ENCODE results near the gene KCNJ4.

The KCNJ4 gene

DNA sequence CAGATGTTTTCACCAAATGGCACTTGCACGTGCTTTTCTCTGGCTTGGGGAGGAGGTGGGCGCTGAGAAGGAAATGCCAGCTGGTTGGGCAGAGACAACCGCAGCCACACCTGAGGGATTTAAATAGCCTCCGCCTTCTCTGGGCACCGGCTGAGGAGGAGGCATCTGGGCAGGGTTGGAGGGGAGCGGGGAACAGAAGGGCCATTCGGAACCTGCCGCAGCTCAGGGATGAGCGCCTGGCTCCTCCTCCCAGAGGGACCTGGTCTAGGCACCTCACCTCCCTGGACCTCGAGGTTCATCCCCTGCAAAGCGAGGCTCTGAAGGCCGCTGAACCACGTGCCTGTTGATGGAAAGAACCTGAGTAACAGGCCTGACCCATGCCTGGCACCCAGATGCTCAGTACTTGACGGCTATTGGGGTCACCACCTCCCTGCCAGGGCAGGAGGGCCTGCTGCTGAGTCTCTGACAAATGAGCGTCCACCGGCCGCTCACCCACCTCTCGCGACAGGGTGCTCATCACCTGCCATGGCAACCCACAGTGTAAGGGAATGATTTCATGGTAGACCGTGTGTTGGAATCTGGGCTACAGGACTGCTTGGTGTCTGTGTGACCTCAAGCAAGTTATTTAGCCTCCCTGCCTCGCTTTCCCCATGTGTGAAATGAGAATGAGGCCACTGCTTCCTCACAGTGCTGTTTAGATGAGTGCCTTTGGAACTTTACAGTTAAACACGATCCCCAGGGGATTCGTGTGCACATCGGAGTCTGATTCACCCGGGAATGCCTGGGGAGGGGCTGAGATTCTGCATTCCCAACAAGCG, 10.9 kb upstream of the KCNJ4 start:
- FAIRE-seq, result no peak
- no peak for TF ChIP-seq POLR2A (IDR thresholded peaks at IDR 0.05; ENCODE audit: low read depth, low read length)
- DNase-seq (ENCODE audit: insufficient read length, low spot score), result no peak

DNA sequence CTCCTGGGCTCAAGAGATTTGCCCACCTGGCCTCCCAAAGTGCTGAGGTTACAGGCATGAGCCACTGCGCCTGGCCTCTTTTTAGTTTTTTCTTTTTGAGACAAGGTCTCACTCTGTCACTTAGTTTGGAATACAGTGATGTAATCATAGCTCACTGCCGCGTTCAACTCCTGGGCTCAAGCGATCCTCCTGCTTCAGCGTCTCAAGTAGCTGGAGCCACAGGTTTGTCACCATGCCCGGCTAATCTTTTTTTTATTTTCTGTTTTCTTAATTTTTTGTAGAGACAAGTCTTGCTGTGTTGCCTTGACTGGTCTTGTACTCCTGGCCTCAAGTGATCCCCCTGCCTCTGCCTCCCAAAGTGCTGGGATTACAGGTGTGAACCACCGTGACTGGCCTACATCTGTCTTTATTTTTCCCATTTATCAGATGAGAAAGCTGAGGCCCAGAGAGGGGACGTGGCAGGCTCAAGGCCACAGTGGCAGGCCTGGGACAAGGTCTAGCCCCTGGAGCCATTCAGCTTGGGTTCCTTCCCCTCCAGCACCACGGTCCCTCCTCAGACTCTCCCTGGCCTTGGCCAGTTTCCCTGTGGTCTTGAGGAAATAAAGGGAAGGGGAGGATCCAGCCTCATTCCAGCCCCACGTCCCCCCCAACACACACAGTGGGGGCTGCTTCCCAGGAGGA, 10.1 kb upstream of the KCNJ4 start:
- FAIRE-seq, result no peak
- TF ChIP-seq POLR2A (IDR thresholded peaks at IDR 0.05; ENCODE audit: low read depth, low read length), result no peak
- no peak for DNase-seq (ENCODE audit: insufficient read length, low spot score)

DNA sequence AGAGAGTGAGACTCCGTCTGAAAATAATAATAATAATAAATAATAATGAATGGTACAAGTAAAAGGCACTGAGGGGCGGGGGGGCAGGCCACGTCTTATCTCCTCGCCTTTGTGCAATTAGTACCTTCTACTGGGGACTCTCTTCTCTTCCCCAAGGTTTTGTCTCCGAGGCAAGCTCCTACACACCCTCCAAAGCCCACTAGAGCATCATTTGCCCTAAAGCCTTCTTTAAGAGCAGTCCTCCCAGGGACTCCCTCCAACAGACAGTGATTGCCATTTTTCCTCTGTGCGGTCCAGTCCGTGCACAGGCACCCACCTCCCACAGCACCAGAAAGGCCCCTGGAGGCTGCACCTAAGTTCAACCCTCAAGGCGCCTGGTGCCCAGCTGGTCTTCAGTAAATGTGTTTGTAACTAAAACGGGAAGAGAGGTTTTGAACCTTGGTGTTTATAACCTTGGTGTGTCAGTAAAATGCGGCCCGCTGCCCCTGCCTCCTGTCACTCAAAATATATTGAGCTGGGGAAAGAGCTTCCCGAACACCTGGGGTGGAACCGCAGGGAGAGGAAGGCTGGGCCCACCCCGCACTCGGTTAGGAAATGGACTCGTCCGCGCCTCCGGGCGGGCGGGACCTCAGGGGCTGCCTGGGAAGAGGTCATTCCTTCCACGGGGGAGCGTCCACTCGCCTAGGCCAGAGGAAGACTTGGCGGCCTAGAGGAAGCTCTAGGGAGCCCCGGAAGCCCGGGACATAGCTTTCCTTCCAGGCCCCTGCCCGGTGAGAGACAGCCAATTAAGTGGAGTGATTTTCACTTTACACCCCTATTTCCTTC, 8.2 kb upstream of the KCNJ4 start:
- no peak for TF ChIP-seq POLR2A (IDR thresholded peaks at IDR 0.05; ENCODE audit: low read depth, low read length)
- DNase-seq (ENCODE audit: insufficient read length, low spot score) (no peak), FAIRE-seq (no peak)

DNA sequence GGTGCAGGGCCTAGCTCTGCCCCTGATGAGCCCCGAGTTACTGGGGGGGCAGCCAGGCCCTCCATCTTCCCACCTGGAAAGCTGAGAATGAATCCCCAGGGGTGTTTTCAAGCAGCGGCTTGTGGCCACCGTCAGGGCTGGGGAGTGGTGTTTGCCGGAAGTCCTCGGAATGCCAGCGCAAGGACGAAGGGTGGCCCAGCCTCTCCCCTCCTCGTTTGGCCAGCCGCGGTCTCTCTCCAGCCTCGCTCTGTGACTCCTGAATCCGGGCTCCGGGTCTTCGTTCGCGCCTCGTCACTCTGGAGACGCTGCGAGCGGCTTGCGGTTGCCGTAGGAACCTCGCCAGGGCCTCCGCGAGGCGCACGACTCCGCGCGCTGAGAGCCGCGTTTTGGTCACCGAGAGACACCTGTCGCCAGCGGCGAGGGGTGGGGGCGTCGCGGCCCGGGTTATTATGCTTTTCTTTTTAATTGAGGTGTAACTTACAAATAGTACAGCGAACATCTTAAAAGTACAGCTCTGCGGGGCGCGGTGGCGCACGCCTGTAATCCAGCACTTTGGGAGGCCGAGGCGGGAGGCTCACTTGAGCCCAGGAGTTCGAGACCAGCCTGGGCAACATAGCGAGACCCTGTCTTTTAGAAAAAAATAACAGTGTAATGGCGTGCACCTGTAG, 6.5 kb upstream of the KCNJ4 start:
- DNase-seq (ENCODE audit: insufficient read length, low spot score) (peak; percentile 82), FAIRE-seq (no peak)
- no peak for TF ChIP-seq POLR2A (IDR thresholded peaks at IDR 0.05; ENCODE audit: low read depth, low read length)

DNA sequence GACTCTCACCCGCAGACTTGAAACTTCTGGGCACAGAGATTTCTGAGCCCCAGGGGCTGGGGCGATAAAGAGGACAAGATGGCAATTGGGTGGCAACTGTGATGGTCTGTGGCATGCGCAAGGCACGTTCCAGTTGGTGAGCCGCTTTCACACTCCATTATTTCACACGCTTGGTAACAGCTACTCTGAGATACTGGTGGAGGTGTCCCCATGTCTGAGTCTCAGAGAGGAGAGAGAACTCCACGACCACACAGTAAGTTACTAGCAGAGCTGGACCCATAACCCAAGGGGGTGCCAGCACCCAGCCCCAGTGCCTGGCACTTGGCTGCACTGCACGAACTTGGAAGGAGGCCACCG, 6.0 kb upstream of the KCNJ4 start:
- DNase-seq (ENCODE audit: insufficient read length, low spot score) (no peak), FAIRE-seq (no peak)
- no peak for TF ChIP-seq POLR2A (IDR thresholded peaks at IDR 0.05; ENCODE audit: low read depth, low read length)

DNA sequence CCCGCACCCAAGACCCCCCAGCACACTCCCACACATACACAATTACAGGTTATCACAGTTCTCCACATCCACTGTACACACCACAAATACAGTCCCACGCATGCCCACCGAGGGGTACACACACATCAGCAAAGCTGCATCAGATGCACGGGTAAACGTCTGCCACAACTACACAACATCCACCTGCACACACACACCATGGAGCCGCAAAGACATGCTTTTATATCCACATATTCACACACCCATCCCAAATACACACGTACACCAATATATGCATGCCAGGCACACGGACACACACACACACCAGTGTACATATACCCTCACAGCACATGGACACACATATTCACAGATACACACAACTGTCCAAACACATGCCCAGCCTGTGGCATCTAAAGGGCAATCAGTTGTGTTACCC, 5.4 kb upstream of the KCNJ4 start:
- TF ChIP-seq POLR2A (IDR thresholded peaks at IDR 0.05; ENCODE audit: low read depth, low read length), result no peak
- FAIRE-seq (no peak), DNase-seq (ENCODE audit: insufficient read length, low spot score) (no peak)

DNA sequence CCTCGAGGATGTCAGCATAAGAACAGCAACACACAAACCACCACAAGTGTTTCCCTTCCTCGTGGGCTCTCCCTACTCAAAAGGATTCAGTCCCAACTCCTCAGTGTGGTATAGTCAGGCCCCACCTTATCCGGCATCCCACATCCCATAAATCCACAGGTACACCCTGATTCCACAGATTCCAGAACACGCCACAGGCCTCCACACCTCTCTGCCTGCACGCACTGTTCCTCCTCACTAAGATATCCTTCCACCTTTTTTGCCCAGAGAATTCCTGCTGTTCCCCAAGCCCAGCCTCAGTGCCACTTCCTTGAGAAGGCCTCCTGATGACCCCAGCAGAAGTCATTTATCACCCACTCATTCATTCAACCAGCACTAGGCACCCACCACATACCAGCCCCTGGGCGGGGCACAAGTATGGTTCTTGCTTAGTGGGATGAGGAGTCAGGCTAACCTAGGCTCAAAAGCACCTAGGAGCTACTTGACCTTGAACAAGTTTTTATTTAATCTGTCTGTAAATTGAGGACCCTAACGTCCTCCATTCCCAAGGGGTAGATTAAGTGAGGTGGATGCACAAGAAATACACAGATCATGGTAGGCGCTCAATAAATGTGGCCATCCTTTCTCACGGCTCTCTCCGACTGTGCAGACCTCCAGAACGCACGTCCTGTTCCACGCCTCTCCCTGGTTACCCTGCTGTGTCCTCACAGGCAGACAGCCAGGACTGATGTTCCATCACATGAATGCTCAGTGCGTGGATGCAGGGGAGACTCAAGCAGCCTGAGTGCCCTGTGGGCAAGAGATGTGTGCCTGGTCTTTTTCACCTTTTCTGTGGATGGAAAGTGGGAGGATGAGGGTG, 2.1 kb upstream of the KCNJ4 start:
- TF ChIP-seq POLR2A (IDR thresholded peaks at IDR 0.05; ENCODE audit: low read depth, low read length), result no peak
- FAIRE-seq (no peak), DNase-seq (ENCODE audit: insufficient read length, low spot score) (no peak)

DNA sequence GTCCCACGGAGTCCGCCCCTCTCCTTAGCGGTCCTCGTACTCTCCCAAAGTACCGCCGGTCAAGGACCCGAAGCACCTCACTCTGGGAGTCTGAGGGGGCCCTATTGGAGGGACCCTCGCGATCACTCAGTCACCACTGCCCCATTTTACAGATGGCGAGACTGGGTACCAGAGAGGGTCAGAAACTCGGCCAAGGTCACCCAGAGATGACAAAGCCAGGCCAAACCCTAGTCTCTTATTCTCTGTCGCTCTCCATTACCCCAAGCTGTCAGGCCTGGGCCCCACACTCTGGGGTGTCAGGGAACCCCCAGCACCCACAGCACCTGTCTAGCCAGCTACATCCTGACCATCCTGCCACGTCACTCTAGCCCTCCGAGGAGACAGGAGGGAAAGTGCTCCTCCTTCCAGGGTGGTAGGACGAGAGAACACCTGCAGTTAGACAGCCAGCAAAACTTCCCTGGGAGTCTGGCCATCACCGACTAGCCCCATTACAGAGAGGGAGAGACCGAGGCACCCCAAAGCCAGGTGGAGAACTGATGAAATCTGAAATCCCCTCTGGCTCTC, 1.4 kb upstream of the KCNJ4 start:
- DNase-seq (ENCODE audit: insufficient read length, low spot score) (no peak), FAIRE-seq (no peak)
- TF ChIP-seq POLR2A (IDR thresholded peaks at IDR 0.05; ENCODE audit: low read depth, low read length), result no peak

DNA sequence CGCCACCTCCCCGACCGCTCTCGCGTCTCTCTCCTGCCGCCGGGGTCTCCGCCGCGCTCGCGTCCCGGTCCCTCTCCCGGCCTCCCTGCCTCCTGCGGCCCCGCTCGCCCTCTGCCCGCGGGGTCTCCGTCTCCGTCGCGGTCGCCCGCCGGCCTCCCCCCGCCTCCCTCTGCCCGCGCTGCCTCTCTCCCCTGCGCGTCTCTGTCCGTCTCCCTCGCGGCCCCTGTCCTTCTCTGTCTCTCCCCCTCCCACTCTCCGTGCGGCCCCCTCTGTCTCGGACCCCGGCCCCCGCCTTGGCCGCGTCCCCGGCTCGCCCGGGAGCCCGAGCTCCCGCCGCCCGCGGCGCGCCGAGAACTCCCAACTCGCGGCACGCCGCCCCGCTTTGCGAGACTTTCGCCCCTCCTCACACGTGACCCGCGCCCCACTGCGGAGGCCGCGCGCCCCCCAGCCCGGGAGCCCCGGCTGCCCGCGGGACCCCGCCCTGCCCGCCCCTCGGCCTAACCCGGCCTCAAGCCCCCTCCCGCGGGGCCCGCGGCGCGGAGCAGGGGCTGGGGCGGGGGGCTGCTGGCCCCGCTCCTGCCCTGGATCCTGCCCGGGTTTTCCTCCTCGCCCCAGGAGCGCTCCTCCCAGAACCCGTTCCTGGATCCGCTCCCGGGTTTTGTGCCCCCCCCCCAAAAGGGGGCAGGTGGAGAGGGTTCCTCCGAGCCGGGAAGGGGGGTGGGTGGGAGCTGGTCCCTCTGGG, 702 bp upstream of the KCNJ4 start:
- FAIRE-seq, result no peak
- no peak for DNase-seq (ENCODE audit: insufficient read length, low spot score)
- TF ChIP-seq POLR2A (IDR thresholded peaks at IDR 0.05; ENCODE audit: low read depth, low read length), result no peak

DNA sequence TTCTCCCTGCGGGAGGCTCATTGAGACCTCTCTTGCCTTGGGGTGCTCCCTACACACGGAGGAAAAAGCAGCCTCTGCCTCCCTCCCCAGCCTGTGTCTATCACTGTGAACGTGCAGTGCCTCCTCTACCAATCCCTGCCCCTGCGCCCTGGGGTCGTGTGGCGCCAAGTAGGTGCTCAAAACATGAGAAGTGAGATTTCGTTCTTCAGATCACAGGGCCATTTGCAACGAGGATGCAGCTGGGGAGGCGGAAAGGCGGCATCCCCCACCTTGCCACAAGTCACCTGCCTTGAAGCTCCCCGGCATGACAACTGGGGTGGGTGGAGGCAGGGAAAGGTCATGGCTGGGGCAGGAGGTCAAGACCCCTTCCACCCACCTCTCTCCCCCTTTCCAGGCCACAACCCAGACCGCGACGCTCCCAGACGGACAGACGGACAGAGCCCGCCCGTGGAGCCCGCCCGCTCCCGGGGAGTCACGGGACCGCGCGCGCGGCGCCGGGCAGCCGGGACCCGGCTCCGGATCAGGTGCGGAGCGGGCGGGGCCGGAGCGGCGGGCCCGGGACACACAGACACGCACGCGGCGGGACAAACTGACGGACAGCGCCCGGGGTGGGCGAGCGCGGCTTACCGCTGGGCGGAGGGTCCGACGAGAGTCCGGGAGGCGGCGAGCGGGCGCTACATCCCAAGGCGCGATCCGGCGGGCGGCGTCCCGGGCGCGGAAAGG, 485 bp downstream of the KCNJ4 start:
- DNase-seq (ENCODE audit: insufficient read length, low spot score) (no peak), FAIRE-seq (no peak)
- TF ChIP-seq POLR2A (IDR thresholded peaks at IDR 0.05; ENCODE audit: low read depth, low read length), result no peak

DNA sequence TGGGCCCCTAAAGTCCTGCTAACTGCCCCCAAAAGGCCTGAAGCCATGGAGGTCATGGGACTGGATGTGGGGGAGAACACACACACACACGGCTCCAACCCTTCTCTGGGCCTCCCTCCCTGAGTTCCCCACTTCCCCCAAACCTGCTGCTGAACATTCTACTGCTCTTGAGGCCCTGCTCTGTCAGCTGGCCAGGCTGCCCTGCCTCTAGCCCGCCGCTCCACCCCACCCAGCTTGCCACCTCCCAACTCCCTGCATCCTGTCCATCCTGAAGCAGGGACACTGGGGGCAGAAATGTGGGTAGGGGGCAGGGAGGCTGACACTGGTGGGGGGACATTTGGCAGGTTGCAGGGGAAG, 1.0 kb downstream of the KCNJ4 start:
- DNase-seq (ENCODE audit: insufficient read length, low spot score) (no peak), FAIRE-seq (no peak)
- TF ChIP-seq POLR2A (IDR thresholded peaks at IDR 0.05; ENCODE audit: low read depth, low read length), result no peak

All from H54 (cell line).